ENCODE results near the gene DNAJC28.
"Not testable (repeated sequence)": the region's sequence is repeated elsewhere in the genome, so short reads cannot be mapped to it uniquely, and the experiment has no call there.

The DNAJC28 gene, protein sequence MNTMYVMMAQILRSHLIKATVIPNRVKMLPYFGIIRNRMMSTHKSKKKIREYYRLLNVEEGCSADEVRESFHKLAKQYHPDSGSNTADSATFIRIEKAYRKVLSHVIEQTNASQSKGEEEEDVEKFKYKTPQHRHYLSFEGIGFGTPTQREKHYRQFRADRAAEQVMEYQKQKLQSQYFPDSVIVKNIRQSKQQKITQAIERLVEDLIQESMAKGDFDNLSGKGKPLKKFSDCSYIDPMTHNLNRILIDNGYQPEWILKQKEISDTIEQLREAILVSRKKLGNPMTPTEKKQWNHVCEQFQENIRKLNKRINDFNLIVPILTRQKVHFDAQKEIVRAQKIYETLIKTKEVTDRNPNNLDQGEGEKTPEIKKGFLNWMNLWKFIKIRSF

DNA sequence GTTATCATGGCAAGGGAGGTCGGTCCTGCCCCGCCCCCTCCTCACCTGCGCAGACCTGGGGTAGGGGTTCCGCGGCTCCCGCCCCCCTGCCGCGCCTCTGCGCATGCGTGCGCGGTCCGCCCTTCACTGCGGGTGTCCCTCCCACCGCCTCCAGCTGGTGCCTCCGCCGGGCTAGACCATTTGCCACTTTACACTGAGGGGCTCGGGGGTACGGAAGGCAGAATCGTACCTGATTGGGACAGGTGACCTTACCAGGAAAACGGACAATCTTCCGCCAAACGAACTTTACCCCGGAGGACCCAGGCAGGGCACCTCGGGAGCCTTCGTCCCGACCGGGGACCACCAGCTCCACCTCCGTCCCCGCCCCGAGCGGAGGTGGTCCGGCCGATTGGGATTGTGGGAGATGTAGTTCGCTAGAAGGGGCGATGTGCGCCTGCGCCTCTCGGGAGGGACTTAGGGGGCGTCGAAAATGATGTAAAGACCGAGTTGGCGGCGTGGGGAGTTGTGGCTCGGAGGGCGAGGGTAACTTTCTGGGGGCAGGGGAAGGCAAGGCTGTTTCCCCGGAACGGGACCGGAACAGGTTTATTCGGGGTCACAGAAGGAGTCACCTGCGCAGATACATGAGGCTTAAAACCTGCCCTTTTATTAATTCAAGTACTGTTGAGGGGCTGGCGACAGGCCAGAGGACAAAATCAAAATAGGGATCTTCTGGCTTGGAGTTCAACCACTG is at the start of gene DNAJC28:
DNAJC28 (minus strand) TSS at position 344 of the 730 bp plus-strand sequence. CDS start 2,323 bp downstream, outside the sequence.
- H3K4me3 Mint-ChIP-seq = peak within 1 kb of the TSS; percentile 97
- no peaks in the 10 kb centered on the region for H3K9me3 Mint-ChIP-seq
- H3K27me3 Mint-ChIP-seq = no peaks in the 10 kb centered on the region
- H3K36me3 Mint-ChIP-seq = no peaks in the 10 kb centered on the region
- peaks cover 12% of the 10 kb centered on the region for H3K4me1 Mint-ChIP-seq
- peak within 1 kb of the TSS; percentile 96 for H3K27ac Mint-ChIP-seq

DNA sequence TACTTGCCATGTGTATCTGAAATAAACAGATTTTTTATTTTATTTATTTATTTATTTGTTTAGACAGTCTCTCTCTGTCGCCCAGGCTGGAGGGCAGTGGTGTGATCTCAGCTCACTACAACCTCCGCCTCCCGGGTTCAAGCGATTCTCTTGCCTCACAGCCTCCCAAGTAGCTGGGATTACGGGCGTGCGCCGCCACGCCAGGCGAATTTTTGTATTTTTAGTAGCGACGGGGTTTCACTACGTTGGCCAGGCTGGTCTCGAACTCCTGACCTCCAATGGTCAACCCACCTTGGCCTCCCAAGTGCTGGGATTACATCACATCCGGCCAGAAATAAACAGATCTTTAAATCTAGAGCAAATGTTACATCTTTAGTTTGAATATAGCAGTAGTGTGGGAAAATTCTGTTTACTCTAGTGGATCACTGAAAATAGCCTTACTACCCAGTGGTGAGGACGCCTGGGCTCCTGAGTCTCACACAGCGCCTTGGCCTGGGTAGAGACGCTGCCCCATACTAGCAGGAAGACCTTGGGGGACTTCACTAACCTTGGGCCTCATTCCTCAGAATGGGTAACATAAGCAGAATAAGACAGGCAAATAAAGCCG is 49.7 kb upstream of the DNAJC28 start:
- no peaks in the 10 kb centered on the region for H3K27me3 Mint-ChIP-seq
- no peaks in the 10 kb centered on the region for H3K9me3 Mint-ChIP-seq
- peaks cover 21% of the 10 kb centered on the region for H3K36me3 Mint-ChIP-seq
- H3K27ac Mint-ChIP-seq = peak overlapping the region; percentile 100
- peak overlapping the region; percentile 97 for H3K4me3 Mint-ChIP-seq
- H3K4me1 Mint-ChIP-seq = peaks cover 35% of the 10 kb centered on the region

DNA sequence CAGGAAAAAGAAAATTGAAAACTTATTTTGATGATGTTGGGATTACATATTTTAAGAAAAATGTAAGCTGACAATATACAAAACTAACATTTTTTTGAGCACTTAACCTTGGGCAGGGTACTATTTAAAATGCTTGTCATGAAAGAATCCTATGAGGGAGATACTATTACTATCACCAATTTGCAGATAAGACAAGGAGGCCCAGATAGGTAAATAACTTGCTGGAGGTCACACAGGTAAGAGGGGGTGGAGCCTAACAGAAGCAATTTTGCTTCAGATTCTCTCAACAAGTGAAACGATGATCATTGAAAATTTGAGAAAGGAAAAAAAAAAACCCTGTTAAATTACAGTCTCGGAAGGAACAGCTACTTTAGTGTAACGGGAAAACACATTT is 49.2 kb upstream of the DNAJC28 start:
- H3K9me3 Mint-ChIP-seq = no peaks in the 10 kb centered on the region
- no peaks in the 10 kb centered on the region for H3K27me3 Mint-ChIP-seq
- peaks cover 20% of the 10 kb centered on the region for H3K36me3 Mint-ChIP-seq
- peaks cover 30% of the 10 kb centered on the region for H3K4me1 Mint-ChIP-seq
- peak overlapping the region; percentile 96 for H3K27ac Mint-ChIP-seq
- peak overlapping the region; percentile 97 for H3K4me3 Mint-ChIP-seq

DNA sequence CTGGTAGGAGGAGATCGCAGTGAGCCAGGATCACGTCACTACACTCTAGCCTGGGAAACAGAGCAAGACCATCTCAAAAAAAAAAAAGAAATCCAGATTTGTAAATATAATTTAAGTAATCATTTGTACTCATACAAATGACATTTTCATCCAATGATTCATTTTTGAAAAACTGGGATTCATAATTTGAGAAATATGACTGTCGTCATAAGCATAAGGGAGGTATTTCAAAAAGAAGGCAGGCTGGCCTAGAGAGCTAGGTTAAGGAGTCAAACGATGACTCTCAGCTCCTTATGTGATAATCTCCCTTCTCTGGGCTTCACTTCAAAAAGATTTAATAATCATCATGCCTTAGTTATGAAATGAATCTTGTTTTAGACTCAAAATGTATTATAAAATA is 48.1 kb upstream of the DNAJC28 start:
- Mint-ChIP-seq H3K4me1 (peaks cover 27% of the 10 kb centered on the region), H3K9me3 (no peaks in the 10 kb centered on the region), H3K27me3 (no peaks in the 10 kb centered on the region), H3K4me3 (peak overlapping the region; percentile 30), H3K36me3 (peaks cover 20% of the 10 kb centered on the region), H3K27ac (no peak overlapping the region)

DNA sequence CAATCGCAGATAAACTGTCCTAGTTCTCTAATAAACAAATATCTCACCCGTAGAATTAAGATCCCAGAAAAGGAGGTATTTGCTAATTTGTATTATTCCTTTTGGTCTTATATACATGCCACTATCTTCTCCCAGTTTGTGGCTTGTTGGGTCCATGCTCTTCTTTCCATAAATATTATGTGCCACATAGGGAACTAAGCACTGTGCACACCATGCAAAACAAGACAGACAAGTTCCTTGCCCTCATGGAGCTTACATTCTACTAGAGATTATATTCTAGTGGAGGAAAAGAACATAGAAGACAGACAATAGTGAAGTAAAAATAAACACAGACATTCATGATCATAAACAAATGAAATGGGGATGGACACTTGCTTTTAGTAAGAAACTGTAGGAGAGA is 45.7 kb upstream of the DNAJC28 start:
- Mint-ChIP-seq H3K4me3 (no peak overlapping the region), H3K9me3 (no peaks in the 10 kb centered on the region), H3K27ac (no peak overlapping the region), H3K27me3 (no peaks in the 10 kb centered on the region), H3K4me1 (peaks cover 27% of the 10 kb centered on the region), H3K36me3 (peaks cover 19% of the 10 kb centered on the region)

DNA sequence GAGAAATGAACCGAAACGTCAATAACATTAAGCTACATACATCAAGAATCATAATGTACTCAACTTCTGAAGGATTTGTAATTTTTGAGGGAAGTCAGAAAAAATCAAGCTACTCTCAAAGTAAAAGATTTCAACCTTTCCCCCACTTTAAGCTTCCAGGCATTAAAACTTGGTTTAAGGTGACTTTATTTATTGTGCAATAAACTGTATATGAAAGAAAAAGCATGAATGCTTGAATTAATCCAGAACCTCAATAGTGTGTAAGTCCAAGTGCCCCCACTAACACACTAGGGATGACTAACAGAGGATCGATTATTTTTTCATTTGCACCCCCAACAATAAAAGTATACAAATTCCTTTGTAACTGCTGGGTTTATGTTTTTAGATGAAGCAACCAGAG is 39.5 kb upstream of the DNAJC28 start:
- no peaks in the 10 kb centered on the region for H3K27me3 Mint-ChIP-seq
- no peaks in the 10 kb centered on the region for H3K9me3 Mint-ChIP-seq
- H3K4me1 Mint-ChIP-seq = no peaks in the 10 kb centered on the region
- H3K27ac Mint-ChIP-seq = no peak overlapping the region
- H3K36me3 Mint-ChIP-seq = peaks cover 19% of the 10 kb centered on the region
- H3K4me3 Mint-ChIP-seq = no peak overlapping the region

DNA sequence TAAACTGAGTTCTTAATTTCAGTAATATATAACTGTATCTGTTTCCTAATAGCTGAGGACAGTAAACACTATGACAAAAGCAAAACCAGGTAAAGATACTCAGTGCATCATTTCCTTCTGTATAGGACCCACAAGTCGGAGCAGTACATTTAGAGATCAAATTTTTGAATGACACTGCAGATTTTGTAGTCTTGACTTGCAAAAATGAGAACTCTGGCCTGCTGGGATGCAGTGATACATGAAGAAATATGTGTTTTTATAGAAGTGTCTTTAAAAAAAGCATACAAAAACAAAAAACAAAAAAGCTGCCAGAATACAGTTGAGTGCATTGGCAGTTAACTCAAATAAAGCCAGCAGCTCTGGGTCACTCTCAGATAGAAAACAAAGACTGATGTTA is 31.4 kb upstream of the DNAJC28 start:
- Mint-ChIP-seq H3K27me3 (no peaks in the 10 kb centered on the region), H3K27ac (no peak overlapping the region), H3K4me3 (no peak overlapping the region), H3K9me3 (no peaks in the 10 kb centered on the region), H3K36me3 (peaks cover 23% of the 10 kb centered on the region), H3K4me1 (no peaks in the 10 kb centered on the region)

DNA sequence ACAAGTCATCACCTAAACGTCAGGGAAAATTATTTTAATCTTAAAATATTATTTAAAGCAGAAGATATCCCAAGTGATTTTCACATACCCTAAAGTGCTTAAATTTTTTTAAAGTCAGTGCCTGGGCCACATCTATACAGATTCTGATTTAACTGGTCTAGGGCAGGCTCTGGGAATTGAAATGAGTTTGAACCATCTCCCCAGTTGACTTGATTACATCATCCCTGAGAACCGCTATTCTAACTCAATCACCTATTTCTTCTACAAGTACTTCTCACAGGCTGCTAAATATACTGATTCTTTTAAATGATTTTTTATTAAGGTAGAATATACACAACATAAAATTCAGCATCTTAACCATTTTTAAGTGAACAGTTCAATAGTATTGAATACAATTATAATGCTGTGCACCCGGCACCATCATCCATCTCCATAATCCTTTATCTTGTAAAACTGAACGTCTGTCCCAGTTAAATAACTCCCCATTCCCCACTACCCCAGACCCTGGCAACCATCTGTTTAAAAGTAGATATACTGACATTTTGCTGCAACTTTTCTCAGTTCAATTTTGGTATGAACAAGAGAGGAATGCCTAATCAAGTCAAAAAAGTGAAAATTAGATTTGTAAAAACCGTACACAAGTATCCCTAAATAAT is 30.9 kb upstream of the DNAJC28 start:
- peaks cover 23% of the 10 kb centered on the region for H3K36me3 Mint-ChIP-seq
- no peaks in the 10 kb centered on the region for H3K9me3 Mint-ChIP-seq
- H3K27ac Mint-ChIP-seq = no peak overlapping the region
- H3K27me3 Mint-ChIP-seq = no peaks in the 10 kb centered on the region
- no peaks in the 10 kb centered on the region for H3K4me1 Mint-ChIP-seq
- no peak overlapping the region for H3K4me3 Mint-ChIP-seq

DNA sequence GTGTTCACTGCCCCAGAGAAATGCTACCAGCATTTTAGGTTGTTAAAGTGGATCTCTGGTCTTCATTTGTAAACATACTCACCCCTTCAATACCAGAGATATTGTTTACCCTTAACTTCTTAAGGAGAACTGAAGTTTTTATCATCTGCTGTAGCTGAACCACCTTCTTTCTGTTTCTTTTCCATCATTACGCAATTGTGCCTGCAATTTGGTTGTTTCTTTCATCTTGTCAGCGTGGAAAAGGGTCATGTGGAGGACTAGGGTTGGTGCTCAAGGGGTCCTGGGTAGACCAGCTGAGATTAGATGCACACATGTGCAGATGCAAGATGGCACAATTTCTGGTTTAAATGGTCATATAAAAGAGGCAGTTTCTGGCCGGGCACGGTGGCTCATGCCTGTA is 27.4 kb upstream of the DNAJC28 start:
- H3K4me1 Mint-ChIP-seq = no peaks in the 10 kb centered on the region
- H3K27ac Mint-ChIP-seq = no peak overlapping the region
- H3K4me3 Mint-ChIP-seq = no peak overlapping the region
- no peaks in the 10 kb centered on the region for H3K9me3 Mint-ChIP-seq
- no peaks in the 10 kb centered on the region for H3K27me3 Mint-ChIP-seq
- H3K36me3 Mint-ChIP-seq = peaks cover 26% of the 10 kb centered on the region

DNA sequence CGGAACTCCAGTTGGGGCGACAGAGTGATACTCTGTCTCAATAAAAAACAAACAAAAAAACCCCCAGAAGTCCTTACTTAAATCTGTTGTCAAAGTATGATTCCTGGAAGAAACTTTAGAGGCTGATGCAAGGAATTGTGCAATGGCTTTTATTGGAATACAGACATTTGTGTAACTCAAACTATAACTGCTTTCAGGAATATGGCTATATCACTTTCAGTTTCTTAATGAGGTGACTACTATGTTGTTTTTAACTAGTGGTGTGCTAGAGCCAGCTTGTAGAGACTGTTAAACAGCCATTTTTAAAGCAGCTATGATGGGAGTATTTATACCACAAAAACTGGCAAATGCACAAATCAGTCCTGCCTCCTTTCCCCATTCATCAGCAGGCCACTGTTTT is 22.7 kb upstream of the DNAJC28 start:
- Mint-ChIP-seq H3K4me1 (no peaks in the 10 kb centered on the region), H3K9me3 (no peaks in the 10 kb centered on the region), H3K36me3 (peaks cover 23% of the 10 kb centered on the region), H3K27ac (no peak overlapping the region), H3K4me3 (no peak overlapping the region), H3K27me3 (no peaks in the 10 kb centered on the region)

DNA sequence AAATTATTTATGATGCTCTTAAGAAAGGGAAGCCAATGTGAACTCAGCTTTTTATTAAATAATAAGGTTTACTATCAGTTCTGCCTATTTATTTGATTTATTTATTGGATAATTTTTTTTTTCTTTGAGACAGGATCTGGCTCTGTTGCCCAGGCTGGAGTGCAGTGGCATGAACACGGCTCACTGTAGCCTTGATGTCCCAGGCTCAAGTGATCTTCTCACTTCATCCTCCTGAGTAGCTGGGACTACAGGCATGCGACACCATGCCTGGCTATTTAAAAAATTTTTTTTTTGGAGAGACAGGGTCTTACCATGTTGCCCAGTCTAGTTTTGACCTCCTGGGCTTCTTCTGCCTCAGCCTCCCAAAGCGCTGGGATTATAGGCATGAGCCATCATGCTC is 21.0 kb upstream of the DNAJC28 start:
- Mint-ChIP-seq H3K27me3 (no peaks in the 10 kb centered on the region), H3K9me3 (no peaks in the 10 kb centered on the region), H3K4me3 (no peak overlapping the region), H3K36me3 (peaks cover 22% of the 10 kb centered on the region), H3K27ac (no peak overlapping the region), H3K4me1 (no peaks in the 10 kb centered on the region)

DNA sequence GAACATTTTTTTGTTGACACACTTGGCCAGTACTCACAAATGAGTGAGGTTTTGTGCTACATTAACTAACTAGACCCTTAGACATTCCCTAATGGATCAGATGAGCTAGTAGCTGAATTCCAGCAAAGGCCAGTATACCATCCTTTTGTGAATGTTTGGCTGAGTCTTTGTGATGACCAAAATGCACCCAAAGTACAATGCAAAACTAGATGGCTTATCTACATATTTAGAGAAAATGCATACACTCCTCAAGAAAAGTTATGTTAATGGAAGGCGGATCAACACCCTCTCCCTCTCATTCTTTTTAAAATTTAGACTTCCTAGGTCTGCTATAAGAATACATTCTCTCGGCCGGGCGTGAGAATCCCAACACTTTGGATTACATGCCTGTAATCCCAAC is 20.1 kb upstream of the DNAJC28 start:
- H3K27ac Mint-ChIP-seq = no peak overlapping the region
- no peaks in the 10 kb centered on the region for H3K4me1 Mint-ChIP-seq
- H3K27me3 Mint-ChIP-seq = no peaks in the 10 kb centered on the region
- peaks cover 28% of the 10 kb centered on the region for H3K36me3 Mint-ChIP-seq
- H3K9me3 Mint-ChIP-seq = no peaks in the 10 kb centered on the region
- H3K4me3 Mint-ChIP-seq = no peak overlapping the region

DNA sequence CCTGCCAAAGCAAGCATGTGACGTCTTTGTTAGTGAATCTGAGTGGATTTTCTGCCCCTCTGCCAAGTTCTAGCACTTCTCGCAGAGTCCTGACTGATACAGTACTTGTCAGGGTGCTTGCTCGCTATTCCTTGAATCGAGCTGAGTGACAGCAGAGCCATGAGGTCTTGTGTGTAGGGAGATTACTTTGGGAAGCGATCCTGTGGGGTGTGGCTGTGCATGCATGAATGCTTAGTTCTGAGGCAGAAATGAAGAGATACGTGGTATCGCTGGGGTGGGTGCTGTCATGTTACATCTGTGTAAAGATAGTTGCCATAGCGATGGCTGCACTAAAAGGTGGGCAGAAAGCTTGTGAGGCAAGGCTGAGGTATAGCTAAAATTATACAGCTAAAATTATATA is 19.3 kb upstream of the DNAJC28 start:
- Mint-ChIP-seq H3K4me3 (no peak overlapping the region), H3K4me1 (no peaks in the 10 kb centered on the region), H3K9me3 (no peaks in the 10 kb centered on the region), H3K36me3 (peaks cover 27% of the 10 kb centered on the region), H3K27me3 (no peaks in the 10 kb centered on the region), H3K27ac (no peak overlapping the region)

DNA sequence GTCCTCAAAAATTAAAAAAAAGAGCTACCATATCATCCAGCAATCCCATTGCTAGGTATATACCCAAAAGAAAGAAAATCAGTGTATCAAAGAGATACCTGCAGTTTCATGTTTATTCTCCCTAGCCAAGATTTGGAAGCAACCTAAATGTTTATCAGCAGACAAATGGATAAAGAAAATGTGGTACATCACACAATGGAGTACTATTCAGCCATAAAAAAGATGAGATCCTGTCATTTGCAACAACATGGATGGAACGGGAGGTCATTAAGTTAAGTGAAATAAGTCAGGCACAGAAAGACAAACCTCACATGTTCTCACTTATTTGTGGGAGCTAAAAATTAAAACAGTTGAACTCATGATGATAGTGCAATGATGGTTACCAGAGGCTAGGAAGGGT is 15.5 kb upstream of the DNAJC28 start:
- H3K36me3 Mint-ChIP-seq = peaks cover 31% of the 10 kb centered on the region
- H3K27me3 Mint-ChIP-seq, H3K27ac Mint-ChIP-seq, H3K4me1 Mint-ChIP-seq, H3K9me3 Mint-ChIP-seq, H3K4me3 Mint-ChIP-seq: not testable (repeated sequence)

DNA sequence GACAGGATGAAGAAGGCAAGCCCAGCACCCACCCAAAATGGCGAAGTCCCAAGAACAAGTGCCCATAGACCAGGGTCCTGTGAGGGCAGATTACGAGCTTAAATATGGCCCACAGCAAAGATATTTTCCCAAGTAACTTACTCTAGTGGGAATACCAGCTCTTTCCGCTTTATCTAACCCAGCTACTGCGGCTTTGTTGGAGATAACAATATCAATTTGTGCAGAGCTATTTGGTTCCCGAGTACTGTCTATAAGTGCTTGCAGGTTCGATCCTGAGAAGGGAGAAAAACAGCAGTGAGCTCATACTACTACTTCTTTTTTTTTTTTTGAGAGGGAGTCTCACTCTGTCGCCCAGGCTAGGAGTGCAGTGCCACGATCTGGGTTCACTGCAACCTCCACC is 14.3 kb upstream of the DNAJC28 start:
- Mint-ChIP-seq H3K9me3 (no peaks in the 10 kb centered on the region), H3K27me3 (no peaks in the 10 kb centered on the region), H3K4me3 (no peak overlapping the region), H3K27ac (no peak overlapping the region), H3K4me1 (no peaks in the 10 kb centered on the region), H3K36me3 (peaks cover 29% of the 10 kb centered on the region)

DNA sequence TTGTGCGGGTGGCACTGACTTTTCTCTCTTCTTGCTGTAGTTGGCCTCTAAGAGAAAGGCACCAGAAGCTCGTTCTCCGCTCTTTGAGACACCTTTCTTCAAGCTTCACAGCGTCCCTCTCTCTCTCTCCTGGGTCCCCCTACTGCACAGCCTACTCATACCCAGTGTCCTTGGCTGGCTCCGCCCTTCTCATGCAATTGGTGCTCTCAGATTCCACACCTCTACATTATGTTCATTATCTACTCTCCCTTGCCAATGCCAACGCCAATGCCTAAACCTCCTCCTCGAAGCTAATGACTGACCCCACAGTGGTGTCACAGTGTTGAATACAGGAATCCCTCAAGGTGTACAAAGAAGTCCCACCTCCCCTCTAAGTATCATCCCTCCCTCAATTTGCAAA is 4.8 kb upstream of the DNAJC28 start:
- Mint-ChIP-seq H3K4me1 (peaks cover 7% of the 10 kb centered on the region), H3K27ac (no peak overlapping the region), H3K27me3 (no peaks in the 10 kb centered on the region), H3K4me3 (no peak overlapping the region), H3K36me3 (no peaks in the 10 kb centered on the region), H3K9me3 (no peaks in the 10 kb centered on the region)
